ENCODE results near the gene SIPA1L2.

SIPA1L2 gene

GRCh38 chr1:232630047-232630893 is at the start of gene SIPA1L2:
SIPA1L2 (minus strand) TSS chr1:232630133; CDS start chr1:232515339, 114,794 bp downstream.
- DNase-seq (ENCODE audit: low read depth in 2 of 2), result peak; percentile 55 to 67

- no peak for DNase-seq (ENCODE audit: low read depth in 2 of 2)
These were observed 48.4 kb upstream of the SIPA1L2 start for GRCh38 chr1:232678185-232678886.

- DNase-seq (ENCODE audit: low read depth in 2 of 2), result no peak
These were observed 46.4 kb upstream of the SIPA1L2 start for GRCh38 chr1:232676307-232676706.

GRCh38 chr1:232675898-232676297 is 46.0 kb upstream of the SIPA1L2 start:
- no peak for DNase-seq (ENCODE audit: low read depth in 2 of 2)

- DNase-seq (ENCODE audit: low read depth in 2 of 2), result no peak
These were observed 45.3 kb upstream of the SIPA1L2 start for GRCh38 chr1:232675260-232675659.

- no peak for DNase-seq (ENCODE audit: low read depth in 2 of 2)
These were observed 43.3 kb upstream of the SIPA1L2 start for GRCh38 chr1:232673256-232673655.

- no peak for DNase-seq (ENCODE audit: low read depth in 2 of 2)
These were observed 40.2 kb upstream of the SIPA1L2 start for GRCh38 chr1:232669981-232670747.

- DNase-seq (ENCODE audit: low read depth in 2 of 2), result no peak
These were observed 37.8 kb upstream of the SIPA1L2 start for GRCh38 chr1:232667778-232668165.

- no peak for DNase-seq (ENCODE audit: low read depth in 2 of 2)
These were observed 37.3 kb upstream of the SIPA1L2 start for GRCh38 chr1:232667094-232667777.

GRCh38 chr1:232664844-232665777 is 35.2 kb upstream of the SIPA1L2 start:
- no peak for DNase-seq (ENCODE audit: low read depth in 2 of 2)

GRCh38 chr1:232662910-232663309 is 33.0 kb upstream of the SIPA1L2 start:
- DNase-seq (ENCODE audit: low read depth in 2 of 2), result no peak

- DNase-seq (ENCODE audit: low read depth in 2 of 2), result no peak
These were observed 28.5 kb upstream of the SIPA1L2 start for GRCh38 chr1:232658386-232658785.

GRCh38 chr1:232657426-232658005 is 27.6 kb upstream of the SIPA1L2 start:
- no peak for DNase-seq (ENCODE audit: low read depth in 2 of 2)

GRCh38 chr1:232655746-232656085 is 25.8 kb upstream of the SIPA1L2 start:
- DNase-seq (ENCODE audit: low read depth in 2 of 2), result no peak

GRCh38 chr1:232655028-232655745 is 25.3 kb upstream of the SIPA1L2 start:
- no peak for DNase-seq (ENCODE audit: low read depth in 2 of 2)

GRCh38 chr1:232653789-232654188 is 23.9 kb upstream of the SIPA1L2 start:
- no peak for DNase-seq (ENCODE audit: low read depth in 2 of 2)

GRCh38 chr1:232650845-232651244 is 20.9 kb upstream of the SIPA1L2 start:
- no peak for DNase-seq (ENCODE audit: low read depth in 2 of 2)

GRCh38 chr1:232650418-232650817 is 20.5 kb upstream of the SIPA1L2 start:
- DNase-seq (ENCODE audit: low read depth in 2 of 2), result no peak

- no peak for DNase-seq (ENCODE audit: low read depth in 2 of 2)
These were observed 18.4 kb upstream of the SIPA1L2 start for GRCh38 chr1:232648316-232648715.

- DNase-seq (ENCODE audit: low read depth in 2 of 2), result no peak
These were observed 14.3 kb upstream of the SIPA1L2 start for GRCh38 chr1:232644209-232644608.
